ENCODE results near the gene SERP1.

Gene SERP1
- total RNA-seq: 144 to 279 (median 201) reads per million in 4 donors

DNA sequence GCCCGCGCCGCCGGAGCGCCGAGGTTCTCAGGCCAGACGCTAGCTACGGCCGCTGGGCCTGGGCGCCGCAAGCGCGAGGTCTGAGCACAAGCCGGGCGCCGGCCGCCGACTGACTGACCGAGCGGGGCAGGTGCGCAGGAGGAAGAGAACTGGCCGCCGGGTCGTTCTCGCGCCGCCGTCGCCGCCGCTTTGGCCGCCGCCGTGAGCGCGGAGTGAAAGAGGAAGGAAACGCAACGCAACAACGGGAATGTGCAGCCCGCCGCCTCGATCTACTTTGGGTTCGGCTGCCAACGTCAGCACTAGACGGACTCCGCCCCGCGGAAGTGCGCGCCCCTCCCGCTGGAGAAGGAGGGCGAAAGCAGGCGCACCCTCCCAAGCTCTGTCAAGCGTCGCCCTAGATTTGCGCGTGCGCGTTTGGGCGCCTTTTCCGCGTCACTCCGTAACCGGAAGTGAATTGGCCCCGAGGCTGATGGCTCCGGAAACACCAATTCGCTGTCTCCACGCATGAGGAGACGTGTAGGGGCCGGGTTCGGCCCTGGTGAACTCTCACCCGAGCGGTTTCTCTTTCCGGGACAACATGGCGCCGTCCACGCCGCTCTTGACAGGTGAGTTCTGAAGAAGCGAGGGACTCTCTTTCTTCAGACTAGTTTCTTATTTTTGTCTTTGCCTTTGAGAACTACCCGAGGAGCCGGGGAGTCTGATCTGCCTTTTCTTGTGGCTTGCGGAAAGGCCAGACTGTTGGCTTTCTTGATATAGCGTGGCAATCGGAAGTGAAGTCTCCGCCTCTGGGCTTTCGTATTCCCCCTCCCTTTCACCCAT is at the start of gene SERP1, which contains the start of gene EIF2A:
SERP1 (minus strand) TSS at position 271 of the 819 bp plus-strand sequence. CDS start 361 bp downstream, outside the sequence.
EIF2A (plus strand) TSS at position 562 of the 819 bp plus-strand sequence; CDS start at position 578, 16 bp downstream.
- DNase-seq: peak; percentile 98 to 100 (median 99)

DNA sequence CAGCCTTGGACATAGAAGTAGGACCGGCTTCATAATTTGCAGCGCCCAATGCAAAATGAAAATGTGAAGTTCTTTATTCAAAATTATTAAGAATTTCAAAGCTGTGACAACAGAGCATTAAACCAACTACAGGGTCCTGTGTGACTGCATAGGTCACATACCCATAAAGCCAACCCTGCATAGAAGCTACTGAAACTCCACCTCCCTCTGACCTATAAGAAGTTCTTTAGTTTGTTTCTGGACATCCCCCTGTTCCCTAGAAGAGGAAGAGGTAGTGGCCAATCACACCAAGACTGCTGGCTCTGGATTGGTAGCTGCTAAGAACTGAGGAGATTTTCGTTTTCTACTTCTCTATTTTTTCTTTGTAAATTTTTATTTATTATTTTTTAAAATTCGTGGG is 47.9 kb upstream of the SERP1 start:
- DNase-seq: no peak

DNA sequence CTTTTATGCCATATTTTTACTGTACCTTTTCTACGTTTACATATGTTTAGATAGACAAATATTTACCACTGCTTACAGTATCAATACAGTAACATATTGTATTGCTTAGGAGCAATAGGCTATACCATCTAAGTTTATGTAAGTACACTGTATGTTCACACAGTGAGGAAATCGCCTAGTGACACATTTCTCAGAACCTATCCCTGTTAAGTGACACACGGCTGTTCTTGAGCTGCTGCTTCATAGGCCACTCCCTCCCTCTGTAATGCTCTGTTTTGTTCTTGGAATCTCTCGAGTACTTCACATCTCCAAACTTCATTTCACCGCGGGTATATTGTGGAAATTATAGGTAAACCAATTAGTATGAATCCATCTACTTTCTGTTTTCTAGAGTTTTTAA is 43.5 kb upstream of the SERP1 start:
- DNase-seq: peak in 1 of 5 donors; percentile 39

DNA sequence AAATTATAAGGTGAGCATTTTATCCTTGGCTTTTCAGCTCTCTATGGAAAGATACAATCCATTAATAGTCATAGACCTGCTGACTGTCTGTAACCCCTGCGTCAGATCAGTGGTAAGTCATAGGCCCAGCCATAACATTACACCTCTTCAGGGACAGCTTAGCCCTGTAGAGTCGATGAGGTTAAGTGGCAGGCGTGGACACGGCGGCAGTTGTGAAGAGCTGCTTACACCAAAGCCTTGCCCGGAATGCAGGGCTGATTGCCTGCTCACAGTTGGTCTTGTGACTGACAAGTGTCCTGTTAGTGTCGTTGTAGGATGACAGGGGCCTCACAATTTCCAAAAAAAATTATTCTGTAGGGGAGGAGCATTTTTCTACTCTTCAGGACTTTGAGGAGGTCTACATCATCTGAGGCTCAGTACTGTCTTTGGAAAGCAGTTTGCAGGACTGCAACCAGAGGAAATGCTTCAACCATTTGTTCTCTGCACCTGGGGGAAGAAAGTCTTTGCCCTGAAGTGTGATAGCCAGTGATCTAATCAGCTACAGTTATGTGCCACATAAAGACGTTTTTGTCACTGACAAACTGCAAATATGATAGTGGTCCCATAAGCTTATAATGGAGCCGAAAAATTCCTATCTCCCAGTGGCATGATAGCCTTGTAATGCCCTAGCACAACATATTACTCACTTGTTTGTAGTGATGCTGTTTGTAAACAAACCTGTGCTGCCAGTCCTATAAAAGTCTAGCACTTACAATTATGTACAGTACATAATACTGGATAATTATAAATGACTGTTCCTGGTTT is 41.9 kb upstream of the SERP1 start:
- DNase-seq: no peak

DNA sequence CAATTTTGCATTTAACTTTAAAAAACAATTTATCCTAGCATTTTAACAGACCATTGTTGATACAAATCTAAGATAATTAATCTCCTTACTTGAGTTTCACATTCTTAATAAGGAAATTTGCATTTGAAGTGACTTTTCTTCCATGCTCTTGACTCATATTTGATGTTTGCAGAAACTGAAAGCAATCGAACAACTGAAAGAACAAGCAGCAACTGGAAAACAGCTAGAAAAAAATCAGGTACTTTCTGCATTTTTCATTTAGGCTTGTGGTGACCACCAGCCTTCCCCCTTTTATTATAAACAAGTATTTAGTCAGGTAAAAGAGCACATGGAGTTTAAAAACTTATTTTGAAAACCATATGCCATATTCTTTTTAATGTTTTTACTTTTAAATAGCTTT is 36.7 kb upstream of the SERP1 start:
- peak in 1 of 5 donors; percentile 55 for DNase-seq

DNA sequence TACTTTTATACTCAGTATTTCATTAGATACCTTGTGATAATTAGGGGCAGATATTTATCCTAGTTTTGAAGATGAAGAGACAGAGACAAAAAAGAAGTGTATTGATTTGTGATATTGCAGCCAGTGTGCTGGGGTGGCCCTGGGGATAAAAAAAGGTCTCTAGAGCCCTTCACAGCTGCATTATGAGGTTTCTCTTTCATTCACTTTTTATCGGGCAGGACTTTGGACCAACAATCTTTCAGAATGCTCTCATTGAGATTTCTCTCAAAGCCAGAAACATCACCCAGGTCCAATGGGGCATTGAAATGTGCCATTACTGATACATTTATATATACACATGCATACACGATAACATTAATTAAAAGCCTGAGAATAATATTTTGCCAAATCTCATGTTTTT is 36.3 kb upstream of the SERP1 start:
- DNase-seq: no peak

DNA sequence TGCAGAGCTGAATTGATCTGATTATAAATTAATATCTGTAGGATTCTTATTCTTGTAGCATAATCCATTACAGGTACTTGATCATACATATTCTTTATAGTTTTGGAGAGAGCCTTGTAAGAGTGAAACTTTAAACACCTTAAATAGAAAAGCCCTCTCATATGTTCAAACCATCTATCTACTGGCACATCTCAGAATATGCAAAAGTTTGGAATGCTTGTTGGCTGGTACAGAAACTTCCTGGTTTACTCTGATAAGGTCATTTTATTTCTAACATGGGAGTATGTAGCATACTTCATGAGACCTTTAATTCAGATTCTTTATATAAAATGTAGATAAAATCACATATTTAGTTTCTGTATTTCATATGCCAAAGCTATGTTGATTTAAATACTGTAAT is 34.9 kb upstream of the SERP1 start:
- DNase-seq: no peak

DNA sequence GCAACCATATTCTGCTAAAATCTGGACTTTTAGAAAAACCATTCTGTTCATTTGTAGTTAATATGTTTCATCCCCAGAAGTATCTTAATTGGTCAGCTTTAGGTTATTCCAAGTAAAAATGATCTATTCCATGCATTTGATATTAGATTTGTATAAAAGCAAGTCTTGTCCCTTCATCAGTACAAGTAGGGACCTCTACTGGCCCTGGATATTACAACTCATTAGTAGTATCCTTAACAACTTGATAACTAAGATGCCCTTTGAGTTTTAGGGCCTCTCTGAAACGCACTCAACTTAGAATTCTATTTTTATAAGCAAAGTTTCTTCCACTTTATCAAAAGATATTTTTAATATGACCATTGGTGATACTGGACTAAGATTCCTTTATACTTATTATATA is 31.6 kb upstream of the SERP1 start:
- no peak for DNase-seq

DNA sequence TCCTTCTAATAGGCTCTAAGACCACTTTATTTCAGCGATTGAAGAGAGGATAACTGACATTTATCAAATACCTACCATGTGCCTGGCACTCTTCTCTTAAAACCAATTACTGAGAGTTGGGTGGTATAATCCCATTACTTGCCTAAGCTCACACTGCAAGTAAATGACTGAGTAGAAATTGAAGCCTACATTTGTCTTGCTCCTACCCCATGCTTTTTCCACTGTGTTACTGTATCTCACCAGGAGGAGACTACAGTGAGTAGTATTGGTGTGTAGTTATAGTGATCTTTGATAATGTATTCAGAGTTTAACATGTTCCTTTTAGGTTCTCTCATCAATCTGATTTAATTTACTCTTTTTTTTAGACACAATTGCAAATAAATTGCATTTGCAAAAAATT is 21.0 kb upstream of the SERP1 start:
- DNase-seq: no peak

DNA sequence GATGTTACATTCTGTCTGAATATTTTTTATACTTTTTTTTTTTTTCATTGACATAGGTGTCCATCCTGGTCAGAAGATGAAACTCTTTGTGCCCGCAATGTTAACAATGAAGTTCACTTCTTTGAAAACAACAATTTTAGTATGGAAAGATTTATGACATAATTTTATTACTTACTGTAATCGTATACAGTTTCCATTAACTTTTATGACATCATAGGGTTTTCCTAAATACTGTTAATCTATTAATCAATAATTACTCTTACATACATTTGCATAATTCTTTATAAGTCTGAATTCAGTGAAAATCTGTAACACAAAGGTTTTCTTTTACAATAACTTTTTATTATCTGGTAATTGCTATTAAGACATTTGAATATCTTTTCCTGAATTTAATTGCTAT is 17.9 kb upstream of the SERP1 start:
- DNase-seq: no peak

DNA sequence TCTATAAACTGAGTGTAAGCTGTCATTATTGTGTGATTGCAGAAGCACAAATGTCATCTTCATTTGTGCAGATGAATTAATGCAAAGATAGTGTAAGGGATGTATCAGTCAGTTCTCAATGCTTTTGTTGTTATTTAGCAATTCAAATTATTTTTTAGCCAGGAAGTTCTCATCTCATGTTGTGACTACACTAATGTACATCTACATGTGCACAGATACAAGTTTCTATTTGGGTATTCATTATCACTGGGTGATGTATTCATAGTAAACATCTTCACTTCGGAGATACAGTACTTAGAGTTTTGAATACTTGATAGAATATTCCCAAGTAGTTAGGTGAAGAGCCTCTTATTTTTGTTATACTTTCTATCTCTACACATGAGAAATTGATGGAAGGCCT is 11.4 kb upstream of the SERP1 start:
- no peak for DNase-seq

DNA sequence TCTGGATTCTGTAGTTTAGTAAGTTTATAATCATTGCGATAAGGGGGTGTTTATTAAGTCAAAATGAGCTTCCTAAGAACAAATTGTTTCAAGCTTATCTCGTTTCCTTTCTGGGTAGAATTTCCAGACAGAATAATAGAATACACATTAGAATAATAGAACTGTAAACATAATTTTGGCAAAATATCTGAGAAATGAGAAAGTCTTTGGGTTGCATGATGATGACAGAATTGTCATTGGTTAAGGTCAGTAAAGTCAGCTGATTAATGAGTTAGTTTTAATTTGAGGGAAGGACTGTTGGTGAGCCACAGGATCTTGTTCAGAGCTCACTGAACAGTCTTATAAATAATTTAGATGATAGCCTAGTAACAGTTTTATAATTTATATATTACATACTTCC is 10.5 kb upstream of the SERP1 start:
- no peak for DNase-seq

DNA sequence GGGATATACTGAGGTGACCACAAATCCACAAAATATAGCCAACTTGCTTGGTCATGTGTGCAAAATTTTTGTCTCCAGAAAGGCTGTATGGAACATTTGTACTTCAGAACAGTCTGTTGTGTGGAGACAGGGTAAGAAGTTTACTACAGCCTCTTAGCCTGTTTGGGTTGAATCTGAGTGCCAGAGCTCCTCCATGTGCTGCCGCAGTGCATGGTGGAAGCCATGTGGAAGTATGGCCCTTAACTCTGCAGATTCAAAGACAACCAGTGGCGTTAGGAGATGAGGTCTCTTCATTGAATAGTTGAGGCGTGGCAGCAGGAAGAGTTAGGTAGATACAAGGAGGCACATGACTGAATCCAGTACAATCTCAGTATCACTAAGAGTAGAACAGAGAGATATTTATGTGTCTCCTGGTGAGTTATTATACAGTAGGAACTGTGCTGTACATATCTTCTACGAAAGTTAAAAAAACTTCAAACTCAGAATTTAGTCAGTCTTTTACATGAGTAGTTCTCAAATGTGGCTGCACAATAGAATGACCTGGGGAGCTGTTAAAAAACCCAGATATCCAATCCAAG is 9.7 kb upstream of the SERP1 start:
- DNase-seq: no peak

DNA sequence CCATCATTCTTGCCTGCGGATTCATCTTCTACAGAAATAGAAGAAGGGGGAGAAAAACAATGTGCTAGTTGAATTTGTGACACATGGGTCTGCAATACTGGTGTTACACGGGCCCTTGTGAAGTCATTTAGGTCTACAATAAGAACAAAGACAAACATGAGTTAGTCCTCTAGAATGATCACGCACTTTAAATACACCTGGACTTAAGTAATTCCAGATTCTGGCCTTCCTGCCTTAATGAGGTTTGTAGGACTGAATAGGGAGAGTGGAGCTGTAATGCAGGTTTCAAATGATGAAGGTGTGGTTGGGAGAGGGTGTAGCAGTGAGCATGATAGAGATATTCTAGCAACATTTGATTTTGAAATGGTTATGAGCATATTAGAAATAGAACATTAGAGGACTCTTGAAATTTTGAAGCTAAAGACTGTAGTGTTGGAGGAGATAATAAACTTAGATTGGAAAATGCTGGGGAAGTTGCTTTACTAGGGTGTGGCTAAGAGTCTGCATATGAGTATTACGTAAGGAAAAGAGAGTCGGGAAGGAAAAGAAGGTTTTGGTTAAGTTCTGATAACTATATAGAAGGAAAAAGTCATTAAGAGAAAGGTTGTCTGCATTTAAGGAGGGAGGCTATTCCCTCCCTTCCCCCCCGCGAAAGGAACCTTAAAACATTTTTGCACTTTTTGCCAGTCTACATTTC is 897 bp upstream of the SERP1 start:
- DNase-seq: no peak

DNA sequence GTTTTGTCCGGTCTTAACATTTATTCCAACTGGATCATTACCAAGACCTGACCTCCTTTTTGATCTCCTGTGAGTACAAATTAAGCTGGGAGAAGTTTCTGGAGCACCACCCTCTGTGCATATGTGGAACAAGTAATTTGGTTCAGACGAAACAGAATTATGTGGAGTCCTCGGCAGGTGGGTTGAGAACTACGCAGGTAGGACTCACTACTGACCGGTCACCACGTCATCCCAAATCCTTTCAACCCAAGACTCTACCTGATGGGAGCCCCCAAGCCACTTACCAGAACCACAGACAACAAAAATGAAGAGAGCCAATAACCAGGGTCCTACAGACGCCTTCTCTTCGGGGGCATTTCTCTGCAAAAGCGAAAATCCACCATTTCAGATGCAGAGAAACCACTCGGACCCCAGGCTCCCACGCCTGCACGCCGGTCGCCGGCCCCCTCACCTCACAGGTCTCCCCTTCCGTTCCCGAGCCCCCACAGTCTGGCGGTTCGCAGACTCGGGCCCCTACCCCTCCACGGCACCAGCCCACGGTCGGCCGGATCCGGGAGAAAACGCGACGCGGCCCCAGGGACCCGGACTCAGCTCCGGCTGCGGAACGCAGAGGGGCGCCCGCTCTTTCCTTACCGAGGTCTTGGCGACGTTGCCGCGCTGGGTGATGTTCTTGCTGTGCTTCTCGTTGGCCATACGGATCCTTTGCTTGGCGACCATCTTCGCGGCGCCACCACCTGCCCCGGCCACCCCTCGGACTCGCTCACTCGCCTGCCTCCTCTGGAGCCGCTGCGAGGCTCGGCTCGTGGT is 674 bp downstream of the SERP1 start:
- peak in 4 of 5 donors; percentile 9 to 62 (median 28) for DNase-seq

DNA sequence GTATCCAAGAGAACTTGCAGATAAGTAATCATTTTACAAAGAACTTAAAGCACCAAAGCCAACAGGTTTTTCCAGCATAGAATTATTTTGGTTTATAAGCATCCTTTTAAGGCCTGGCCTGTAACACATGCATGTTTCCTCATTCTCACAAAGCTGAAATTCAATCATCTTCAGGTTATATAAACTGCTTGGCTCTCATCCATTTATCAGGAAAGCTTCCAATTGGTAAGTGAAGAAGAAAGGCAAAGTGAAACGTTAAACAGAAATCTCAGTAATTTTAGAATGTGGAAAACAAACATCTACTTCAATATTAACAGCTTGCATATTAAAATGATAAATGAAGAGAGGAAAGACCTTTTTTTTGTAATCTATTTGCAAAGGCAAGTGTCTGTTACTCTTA is 1.6 kb downstream of the SERP1 start:
- DNase-seq: no peak

DNA sequence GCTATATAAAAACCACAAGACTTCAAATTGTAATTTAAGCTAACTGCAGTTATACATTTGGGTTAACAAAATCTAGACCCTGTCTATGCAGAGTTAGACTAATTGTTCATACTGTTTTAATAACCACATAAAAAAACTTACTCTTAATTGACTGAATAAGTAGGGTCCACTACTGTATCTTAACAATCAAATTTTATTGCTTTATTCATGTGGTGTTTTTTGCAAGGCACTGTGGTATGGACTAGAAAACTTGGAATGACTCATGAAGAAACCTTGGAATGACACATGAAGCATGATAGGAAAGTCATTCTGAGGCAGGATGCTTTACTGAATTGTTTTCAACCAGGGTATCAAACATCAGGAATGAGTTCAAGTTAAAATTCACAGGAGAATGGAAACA is 2.3 kb downstream of the SERP1 start:
- no peak for DNase-seq

DNA sequence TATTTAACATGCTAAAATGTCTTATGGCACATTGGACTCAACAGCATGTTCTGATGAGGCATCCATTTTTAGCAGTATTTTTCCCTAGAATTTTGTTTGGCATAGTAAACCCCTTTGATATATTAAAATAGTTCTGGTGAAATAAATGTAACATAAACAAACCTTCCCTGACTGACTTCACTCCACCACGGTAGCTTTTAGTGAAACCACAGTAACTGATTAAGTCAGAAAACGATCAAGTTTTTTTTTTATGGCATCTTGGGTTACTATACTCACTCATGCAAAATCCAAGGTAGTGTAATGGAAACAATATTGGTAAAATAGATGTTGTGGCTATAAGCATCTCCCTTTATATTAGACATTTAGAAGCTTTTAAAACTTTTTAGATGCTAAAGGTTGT is 2.8 kb downstream of the SERP1 start:
- DNase-seq: no peak

DNA sequence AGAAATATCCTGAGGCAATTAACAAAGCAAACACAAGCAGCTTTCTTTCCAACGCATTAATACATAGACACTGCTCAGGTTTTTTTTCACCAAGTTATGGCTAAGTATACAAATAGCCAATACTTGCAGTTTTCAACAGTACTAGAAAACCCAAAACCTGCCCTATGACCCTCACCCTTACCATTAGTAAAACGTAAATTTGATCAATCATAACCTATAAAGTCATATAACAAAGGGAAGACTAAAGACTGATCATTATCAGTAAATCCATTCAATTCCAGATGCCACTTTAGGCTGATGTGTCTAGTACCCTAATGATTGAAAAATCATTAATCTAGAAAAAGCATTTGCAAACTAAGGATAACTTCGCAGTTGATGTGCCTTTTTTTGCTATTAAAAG is 3.2 kb downstream of the SERP1 start:
- DNase-seq: no peak

DNA sequence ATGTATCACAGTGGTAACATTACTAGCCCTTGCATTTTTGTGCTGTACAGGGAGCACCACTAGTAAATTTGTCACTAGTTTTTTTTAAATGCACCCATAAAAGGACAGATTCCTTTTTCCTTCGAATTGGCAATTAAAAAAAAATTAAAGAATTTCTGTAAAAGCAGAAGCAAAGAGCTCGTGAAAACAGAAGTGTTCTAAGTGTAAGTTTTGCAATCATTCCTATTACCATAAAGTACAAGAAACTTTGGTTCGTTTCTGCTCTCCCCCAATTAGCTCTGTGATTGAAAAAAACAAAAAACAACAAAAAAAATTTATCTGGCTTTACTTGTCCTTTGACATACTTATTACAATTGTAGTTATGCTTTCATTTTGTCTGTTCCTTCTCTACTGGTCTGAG is 5.3 kb downstream of the SERP1 start:
- no peak for DNase-seq

DNA sequence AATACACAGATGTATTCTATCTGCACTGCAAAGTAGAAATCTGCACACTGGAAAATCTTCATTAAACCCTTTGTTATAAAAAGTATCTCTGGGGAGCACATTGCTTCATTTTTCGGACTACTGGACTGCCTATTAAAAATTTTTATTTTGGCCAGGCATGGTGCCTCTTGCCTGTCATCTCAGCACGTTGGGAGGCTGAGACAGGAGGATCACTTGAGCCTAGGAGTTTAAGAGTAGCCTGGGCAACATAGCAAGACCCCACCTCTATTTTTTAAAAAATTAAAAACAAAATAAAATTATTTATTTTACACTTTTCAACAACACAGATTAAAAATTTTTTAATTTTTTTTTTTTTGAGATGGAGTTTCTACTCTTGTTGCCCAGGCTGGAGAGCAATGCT is 6.0 kb downstream of the SERP1 start:
- DNase-seq: no peak

Measured in T-helper 1 cell (primary cell).